Left renal cortex interstitium (tissue), 4 donors: ENCODE measurements around the gene NOLC1. TPM values are rescaled to one million over a fixed set of nuclear protein-coding genes. Genes with fewer than 3 reads are reported as not detected.

ENCODE experiments used
- DNase-seq, 4 donors: peaks; one replicate each; pipeline ENCODE4 v3.0.0-alpha.2; 2013; ENCODE audit warnings: low read depth in 4 of 4, low spot score in 2 of 4, missing footprints in 1 of 4
- polyA plus RNA-seq, 4 donors: library from polyadenylated mRNA; unstranded; fragments of 120-200 nt; gene quantifications; one replicate each; pipeline ENCODE4 v1.2.1, GENCODE V29; 2013; ENCODE audit not compliant: insufficient read length in 4 of 4

NOLC1 gene
- polyA plus RNA-seq, 4 donors, result 89.0 to 98.2 (median 93.0) TPM

DNA sequence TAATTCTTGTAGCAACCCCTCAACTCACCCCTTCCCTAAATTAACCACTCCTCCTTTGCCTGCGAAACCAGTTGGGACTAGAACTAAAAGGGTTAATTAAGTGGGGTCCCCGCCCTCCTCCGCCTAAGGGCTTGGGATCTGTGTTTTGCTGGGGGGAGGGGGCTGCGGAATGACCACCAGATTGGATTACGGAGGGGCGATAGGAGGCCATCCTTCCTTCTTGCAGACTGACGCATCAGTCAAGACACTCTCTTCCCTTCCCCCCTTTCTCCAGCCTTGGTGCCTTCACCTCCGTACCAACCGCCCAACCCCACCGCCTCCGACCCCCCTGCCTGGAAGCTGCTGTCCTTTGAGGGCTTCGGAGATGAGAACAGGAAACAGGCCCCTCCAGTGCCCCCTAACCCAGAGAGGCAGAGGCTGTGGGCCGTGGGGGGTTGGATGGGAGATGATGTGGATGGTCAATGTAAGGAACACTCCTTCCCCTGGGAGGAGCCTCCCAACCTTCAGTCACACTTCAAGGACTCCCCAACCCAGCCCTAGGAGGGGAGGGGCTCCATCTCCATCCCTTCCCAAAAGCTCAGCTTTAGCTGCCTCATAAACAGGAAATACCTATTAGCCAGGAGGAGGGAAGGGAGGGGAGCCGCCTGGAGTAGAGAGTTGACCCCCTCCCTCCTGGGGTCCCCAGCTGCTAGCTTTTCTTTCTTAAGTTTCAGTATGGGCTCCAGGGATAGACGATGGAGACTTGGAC, 31.0 kb upstream of the NOLC1 start:
- peak in 2 of 4 donors; percentile 89 to 93 for DNase-seq

DNA sequence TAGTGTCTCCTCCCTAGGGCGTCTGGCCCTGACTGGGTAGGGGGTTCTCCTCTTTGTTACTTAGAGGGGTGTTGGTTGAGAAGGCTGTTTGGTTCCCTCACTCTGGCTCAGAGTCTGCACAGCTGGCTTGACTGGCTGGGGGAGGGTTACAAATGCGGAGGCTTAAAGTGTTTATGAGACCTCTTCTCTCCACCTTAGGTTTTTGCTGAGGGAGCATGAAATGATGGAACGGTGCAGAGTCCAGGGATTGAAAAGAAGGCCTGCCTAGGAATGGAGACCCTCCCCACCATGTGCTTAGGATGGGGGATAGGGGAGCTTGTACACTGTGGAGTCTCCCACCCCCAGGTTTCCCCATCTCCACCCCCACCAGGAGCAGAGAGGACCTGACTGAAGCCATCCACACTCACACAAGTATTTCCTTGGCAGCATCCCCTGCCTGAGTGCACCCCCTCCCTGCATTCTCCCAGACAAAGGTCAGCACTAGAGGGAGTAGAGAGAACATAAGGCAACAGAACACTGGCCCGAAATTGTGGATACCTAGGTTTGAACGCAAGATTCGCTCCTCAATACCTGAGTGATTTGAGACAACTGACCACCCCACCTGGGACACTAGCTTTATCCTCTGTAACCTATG, 30.3 kb upstream of the NOLC1 start:
- DNase-seq, result no peak

DNA sequence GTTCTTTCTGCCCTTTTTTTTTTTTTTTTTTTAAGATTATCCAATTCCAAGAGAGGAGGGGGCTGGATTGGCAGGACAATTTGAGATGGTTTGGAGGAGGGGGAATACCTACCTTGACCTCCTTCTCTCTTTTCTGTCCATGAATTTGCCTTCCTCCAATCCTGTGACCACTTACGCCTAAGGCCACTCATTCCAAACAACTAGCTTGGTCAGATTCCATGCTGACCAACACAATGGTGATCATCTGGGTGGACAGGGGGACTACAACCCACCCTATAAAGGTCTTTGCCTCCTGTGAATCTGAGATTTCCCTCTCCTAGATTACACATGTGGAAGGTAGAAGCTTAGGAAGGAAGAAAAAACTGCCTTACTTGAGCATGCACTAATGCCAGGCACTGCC, 29.7 kb upstream of the NOLC1 start:
- DNase-seq, result no peak

DNA sequence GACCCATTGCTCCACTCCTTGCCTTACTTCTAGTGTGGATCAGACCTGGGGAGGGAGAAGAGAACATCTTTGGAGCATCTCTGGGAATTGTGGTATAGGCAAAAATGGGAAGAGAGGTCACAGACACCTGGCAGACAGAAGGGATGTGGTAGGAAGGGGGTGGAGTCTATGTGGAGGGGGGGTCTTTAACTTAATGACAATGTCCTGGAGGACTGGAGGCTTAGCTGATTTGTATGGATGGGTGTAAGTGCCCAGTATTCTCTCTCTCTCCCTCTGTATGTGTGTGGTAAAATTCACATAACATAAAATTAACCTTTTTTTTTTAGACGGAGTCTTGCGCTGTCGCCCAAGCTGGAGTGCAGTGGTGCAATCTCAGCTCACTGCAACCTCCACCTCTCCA, 29.0 kb upstream of the NOLC1 start:
- DNase-seq, result no peak

DNA sequence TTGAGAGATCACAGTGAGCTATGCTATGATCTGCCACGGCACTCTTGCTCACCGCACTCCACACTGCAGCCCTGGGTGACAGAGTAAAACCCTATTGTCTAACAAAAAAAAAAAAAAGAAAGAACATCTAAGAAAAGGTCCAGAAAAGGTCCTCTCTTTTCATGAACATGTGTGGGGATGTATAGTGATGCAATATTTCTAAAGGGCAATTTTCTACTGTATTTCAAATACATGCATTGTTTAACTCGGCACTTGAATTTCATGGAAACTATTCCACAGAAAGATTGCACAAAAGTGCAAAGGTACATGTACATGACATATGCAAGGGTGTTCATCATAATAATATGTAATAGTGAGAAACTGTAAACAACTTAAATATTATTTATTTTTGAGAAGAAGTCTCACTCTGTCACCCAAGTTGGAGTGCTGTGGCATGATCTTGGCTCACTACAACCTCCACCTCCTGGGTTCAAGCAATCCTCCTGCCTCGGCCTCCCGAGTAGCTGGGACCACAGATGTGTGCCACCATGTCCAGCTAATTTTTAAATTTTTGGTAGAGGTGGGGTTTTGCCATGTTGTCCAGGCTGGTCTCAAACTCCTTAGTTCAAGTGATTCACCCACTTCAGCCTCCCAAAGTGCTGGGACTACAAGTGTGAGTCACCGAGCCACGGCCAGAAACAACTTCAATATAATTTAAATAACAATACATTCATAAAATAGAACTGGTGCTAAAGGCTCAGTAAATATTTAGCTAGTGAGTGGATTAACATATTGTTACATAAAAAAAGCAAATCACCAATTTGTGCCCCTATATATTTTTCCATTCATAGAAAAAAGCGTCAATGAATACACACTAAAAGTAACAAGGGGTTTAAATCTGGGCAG, 20.7 kb upstream of the NOLC1 start:
- no peak for DNase-seq

DNA sequence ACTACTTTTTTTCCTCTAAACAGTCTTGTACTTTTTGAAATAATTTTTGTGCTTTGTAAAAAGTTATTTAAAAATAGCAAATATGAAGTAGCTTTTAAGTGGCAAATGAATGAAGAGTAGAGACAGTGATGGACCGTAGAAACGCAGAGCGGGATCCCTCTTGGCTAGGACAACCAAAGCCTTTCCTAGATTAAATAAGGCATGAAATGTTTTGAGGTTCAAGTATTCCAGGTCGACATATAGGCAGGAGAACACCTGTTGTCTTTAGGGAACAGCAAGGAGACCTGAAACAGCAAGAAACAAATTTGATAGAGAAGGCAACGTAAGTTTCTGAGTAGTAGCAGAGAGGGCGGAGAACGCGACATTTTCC, 20.0 kb upstream of the NOLC1 start:
- no peak for DNase-seq

DNA sequence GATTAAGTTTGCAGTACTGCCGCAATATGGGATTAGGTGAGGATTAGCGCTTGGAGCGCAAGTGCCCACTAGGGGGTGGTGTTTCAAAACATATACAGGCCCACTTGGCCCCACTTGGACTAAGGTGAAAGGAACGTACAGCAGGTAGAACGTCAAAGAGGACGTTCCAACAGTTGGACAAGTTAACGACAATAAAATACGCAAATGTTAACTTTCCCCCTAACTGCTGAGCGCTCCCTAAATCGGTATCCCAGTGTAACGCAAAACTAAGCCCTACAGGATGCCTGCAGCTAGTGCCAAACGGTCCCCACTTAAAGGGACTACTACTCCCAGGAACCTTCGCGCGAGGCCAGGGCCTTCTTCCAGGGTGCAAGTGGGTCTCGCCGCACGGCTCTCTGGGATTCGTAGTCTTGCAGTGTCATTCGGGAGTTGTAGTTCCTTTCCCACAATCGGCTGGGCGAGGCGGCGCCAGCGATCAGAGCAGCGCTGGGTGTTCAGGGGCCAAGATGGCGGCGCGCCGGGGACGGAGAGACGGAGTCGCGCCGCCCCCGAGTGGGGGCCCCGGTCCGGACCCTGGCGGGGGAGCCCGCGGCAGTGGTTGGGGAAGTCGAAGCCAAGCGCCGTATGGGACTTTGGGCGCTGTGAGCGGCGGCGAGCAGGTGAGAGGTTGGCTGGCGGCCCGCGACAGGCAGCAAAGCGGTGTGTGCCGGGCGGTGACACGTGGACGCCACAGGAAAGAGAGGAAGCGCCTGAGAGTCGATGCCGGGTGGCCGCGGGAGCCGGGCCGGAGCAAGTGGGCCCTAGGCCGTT, 19.4 kb upstream of the NOLC1 start, which contains the start of gene PPRC1:
Gene PPRC1, plus strand, starts transcription at position 478 of the 810 bp plus-strand sequence. Its CDS starts 29 bp downstream, at position 507.
- peak; percentile 94 to 99 (median 98) for DNase-seq

DNA sequence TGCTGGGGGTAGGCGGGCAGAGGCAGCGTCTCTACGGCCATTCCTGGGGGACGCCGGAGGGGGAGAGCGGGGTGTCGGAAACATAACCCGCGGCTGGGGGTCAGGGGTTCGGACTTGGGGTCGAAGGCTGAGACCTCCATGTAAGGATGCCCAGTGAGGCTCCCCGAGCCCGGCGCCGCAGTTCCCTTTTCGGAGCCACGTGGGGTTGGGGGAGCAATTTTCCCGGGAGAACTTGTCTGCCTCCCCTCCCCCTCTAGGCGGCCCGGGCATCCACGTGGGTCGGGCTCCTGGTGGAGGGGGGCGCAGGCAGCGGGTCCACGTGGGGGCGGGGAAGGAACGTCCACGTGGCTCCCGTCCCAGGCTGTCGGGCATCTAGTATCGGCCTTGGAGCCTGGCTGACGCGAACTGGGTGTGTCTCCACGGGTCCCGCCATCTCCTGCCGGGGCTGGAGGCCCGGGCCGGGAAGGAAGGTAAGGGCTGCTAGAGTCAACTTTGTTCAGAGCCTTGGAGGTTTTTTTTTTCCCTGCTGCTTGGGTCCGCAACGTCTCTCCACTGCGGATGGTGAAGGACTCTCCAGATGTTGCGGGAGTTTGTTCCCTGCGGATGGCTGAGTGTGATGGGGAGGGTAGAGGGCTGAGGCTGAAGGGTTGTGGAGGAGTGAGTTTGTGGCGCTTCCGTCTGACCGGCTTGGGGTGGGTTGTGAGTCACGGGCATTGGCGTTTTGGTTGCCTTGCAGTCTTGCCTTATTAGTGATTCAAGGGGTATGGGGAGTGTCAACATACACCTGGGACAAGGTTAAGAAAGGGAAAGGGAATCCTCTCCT, 18.6 kb upstream of the NOLC1 start:
- DNase-seq, result no peak

DNA sequence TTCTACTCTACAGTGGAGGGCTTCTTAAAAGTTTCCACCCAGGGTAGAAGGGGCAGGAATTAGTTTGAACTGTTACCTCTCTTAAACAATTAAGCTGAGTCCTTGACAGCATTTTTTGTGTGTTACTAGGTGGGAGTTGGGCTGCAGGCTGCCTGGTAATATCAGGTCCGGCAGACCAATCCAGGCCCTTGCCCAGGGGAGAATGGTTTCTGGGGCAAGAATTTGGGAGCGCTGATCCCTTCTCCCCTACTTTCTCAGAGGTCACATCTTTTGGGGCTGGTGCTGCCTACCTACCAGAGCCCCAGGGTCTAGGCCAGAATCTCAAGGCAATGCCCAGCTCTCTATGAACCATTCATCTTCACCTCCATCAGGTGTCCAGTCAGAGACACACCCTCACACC, 17.8 kb upstream of the NOLC1 start:
- no peak for DNase-seq

DNA sequence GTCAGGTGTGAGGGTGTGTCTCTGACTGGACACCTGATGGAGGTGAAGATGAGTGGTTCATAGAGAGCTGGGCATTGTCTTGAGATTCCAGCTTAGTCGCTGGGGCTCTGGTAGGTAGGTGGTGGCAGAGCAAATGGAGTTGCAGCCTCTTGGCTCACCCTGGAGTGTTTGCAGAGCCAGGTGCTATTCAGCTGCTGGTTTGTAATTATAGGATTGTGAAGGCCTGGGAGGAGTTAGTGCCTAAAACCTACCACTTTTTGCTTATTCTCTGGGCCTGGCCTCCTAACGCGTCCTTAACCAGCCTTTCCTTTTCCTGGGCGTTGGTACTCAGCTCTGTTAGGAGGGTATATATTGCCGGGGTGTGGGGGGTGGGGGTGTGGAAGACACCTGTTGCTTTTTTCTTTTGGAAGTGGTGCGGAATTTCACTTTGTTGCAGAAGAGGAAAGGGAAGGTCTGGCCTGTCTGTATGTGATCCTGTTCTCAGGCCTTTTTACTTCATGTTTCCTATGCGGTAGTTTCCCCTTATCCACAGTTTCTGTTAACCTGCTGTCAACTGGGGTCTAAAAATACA, 16.1 kb upstream of the NOLC1 start:
- DNase-seq, result no peak

DNA sequence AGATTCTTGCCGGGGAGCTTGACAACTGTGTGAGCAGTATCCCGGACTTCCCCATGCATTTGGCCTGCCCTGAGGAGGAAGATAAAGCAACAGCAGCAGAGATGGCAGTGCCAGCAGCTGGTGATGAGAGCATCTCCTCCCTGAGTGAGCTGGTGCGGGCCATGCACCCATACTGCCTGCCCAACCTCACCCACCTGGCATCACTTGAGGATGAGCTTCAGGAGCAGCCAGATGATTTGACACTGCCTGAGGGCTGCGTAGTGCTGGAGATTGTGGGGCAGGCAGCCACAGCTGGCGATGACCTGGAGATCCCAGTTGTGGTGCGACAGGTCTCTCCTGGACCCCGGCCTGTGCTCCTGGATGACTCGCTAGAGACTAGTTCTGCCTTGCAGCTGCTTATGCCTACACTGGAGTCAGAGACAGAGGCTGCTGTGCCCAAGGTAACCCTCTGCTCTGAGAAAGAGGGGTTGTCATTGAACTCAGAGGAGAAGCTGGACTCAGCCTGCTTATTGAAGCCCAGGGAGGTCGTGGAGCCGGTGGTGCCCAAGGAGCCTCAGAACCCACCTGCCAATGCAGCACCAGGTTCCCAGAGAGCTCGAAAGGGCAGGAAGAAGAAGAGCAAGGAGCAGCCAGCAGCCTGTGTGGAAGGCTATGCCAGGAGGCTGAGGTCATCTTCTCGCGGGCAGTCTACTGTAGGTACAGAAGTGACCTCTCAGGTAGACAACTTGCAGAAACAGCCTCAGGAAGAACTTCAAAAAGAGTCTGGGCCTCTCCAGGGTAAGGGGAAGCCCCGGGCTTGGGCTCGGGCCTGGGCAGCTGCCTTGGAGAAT, 12.7 kb upstream of the NOLC1 start:
- DNase-seq, result no peak

DNA sequence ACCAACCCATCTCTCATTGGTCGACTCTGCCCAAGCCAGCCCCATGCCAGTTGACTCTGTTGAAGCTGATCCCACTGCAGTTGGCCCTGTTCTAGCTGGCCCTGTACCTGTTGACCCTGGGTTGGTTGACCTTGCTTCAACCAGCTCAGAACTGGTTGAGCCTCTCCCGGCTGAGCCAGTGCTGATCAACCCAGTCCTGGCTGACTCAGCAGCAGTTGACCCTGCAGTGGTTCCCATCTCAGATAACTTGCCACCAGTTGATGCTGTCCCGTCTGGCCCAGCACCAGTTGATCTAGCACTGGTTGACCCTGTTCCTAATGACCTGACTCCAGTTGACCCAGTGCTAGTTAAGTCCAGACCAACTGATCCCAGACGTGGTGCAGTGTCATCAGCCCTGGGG, 12.0 kb upstream of the NOLC1 start:
- DNase-seq, result no peak

DNA sequence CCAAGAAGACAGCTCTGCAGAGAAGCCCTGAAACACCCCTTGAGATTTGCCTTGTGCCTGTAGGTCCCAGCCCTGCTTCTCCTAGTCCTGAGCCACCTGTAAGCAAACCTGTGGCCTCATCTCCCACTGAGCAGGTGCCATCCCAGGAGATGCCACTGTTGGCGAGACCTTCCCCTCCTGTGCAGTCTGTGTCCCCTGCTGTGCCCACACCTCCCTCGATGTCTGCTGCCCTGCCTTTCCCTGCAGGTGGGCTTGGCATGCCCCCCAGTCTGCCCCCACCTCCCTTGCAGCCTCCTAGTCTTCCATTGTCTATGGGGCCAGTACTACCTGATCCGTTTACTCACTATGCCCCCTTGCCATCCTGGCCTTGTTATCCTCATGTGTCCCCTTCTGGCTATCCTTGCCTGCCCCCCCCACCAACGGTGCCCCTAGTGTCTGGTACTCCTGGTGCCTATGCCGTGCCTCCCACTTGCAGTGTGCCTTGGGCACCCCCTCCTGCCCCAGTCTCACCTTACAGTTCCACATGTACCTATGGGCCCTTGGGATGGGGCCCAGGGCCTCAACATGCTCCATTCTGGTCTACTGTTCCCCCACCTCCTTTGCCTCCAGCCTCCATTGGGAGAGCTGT, 11.2 kb upstream of the NOLC1 start:
- no peak for DNase-seq

DNA sequence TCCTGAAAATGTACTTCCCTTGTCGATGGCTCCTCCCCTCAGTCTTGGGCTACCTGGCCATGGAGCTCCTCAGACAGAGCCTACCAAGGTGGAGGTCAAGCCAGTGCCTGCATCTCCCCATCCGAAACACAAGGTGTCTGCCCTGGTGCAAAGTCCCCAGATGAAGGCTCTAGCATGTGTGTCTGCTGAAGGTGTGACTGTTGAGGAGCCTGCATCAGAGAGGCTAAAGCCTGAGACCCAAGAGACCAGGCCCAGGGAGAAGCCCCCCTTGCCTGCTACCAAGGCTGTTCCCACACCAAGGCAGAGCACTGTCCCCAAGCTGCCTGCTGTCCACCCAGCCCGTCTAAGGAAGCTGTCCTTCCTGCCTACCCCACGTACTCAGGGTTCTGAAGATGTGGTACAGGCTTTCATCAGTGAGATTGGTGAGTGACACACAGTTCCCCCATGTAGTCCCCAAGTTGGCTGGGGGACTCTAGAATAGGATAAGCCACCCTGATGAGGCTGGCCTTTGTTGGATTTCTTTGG, 10.5 kb upstream of the NOLC1 start:
- no peak for DNase-seq

DNA sequence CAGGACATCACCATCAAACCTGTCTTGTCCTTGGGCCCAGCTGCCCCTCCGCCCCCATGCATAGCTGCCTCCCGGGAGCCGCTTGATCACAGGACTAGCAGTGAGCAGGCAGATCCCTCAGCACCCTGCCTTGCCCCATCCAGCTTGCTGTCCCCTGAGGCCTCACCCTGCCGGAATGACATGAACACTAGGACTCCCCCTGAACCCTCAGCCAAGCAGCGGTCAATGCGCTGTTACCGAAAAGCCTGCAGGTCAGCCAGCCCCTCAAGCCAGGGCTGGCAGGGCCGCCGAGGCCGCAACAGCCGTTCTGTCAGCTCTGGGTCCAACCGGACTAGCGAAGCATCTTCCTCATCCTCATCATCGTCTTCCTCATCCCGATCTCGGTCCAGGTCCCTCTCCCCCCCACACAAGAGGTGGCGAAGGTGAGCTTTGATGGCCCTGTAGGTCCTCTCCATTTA, 5.2 kb upstream of the NOLC1 start:
- DNase-seq, result no peak

DNA sequence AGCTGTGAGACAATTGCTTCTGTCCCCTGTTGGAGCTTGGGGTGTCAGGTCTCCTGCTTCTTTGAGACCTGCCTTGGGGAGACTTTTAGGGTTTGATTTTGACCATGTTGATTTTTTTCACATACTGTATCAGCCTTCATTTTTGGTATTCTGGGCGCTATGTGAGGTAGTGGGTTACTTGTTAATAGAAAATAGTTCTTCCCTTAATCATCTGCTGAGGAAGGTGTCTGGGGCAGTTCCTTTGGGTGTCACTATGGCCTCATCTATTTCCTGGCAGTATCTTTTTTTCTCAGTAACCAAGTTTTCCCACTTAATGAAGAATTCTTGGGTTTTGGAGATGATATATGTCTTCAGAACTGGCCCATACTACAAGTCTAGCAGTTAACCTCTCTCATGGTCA, 4.6 kb upstream of the NOLC1 start:
- DNase-seq, result no peak

DNA sequence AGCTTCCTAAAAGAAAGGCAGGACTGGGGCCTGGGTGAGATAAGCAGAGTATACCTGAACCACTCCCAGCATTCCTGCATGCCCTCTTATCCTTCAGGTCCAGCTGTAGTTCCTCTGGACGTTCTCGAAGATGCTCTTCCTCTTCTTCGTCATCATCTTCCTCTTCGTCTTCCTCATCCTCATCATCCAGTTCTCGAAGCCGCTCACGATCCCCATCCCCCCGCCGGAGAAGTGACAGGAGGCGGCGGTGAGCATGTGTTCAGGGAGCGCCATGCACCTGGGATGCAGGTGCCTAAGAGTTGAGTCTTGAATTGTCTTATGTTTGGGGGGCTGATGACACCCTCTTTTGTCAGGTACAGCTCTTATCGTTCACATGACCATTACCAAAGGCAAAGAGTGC, 3.9 kb upstream of the NOLC1 start:
- DNase-seq, result no peak
